Ishikawa (cell line): ENCODE measurements around the gene PDLIM1.

ENCODE experiments used
- CEBPB ChIP-seq: IDR thresholded peaks from 2 replicates; pipeline ENCODE4 v1.6.1; 2012
- CREB1 ChIP-seq: IDR thresholded peaks from 2 replicates; pipeline ENCODE4 v1.6.1; 2012; ENCODE audit warnings: low read depth
- EGR1 ChIP-seq: IDR thresholded peaks from 2 replicates; pipeline ENCODE4 v1.6.1; 2012
- EP300 ChIP-seq: IDR thresholded peaks from 2 replicates; pipeline ENCODE4 v1.6.1; 2012; ENCODE audit warnings: borderline replicate concordance
- FOXM1 ChIP-seq: IDR thresholded peaks from 2 replicates; pipeline ENCODE4 v1.6.1; 2012; ENCODE audit warnings: low read depth, borderline replicate concordance
- NFIC ChIP-seq: IDR thresholded peaks from 2 replicates; pipeline ENCODE4 v1.6.1; 2012
- RAD21 ChIP-seq: IDR thresholded peaks from 2 replicates; pipeline ENCODE4 v1.6.1; 2012; ENCODE audit warnings: low read depth
- TAF1 ChIP-seq: IDR thresholded peaks from 2 replicates; pipeline ENCODE4 v1.6.1; 2012; ENCODE audit warnings: low read depth, mild to moderate bottlenecking
- TCF12 ChIP-seq: IDR thresholded peaks from 2 replicates; pipeline ENCODE4 v1.6.1; 2012; ENCODE audit warnings: low read depth
- TEAD4 ChIP-seq: IDR thresholded peaks from 2 replicates; pipeline ENCODE4 v1.6.1; 2012
- YY1 ChIP-seq: IDR thresholded peaks from 2 replicates; pipeline ENCODE4 v1.6.1; 2012; ENCODE audit warnings: low read depth
- ZBTB7A ChIP-seq: IDR thresholded peaks from 2 replicates; pipeline ENCODE4 v1.6.1; 2012; ENCODE audit warnings: low read depth
- TF ChIP-seq, protein P1 (sequence below): IDR thresholded peaks from 2 replicates; pipeline ENCODE4 v1.6.1; 2012; ENCODE audit warnings: low read depth, mild to moderate bottlenecking
- TF ChIP-seq, protein P2 (sequence below): IDR thresholded peaks from 2 replicates; pipeline ENCODE4 v1.6.1; 2012
- TF ChIP-seq, protein P3 (sequence below): IDR thresholded peaks from 2 replicates; pipeline ENCODE4 v1.6.1; 2012

PDLIM1 gene

DNA sequence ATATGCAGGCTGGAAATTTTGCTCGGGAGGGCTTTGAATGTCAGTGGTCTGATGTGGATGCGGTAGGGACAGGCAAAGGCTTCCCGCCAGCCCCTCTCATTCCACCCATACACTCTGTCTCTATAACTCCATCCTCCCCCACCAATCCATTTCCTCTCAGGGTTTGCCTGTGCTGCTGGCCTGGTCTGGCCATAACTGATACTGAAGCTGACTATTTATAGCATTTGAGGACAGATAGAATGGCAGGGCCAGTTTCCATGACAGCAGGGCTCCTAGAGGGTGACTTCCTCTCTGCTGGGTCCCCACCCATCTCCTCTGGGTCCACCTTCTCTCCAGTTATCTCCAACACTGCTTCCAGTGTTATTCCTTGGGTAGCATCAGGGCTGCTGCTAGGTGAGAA, 6.6 kb upstream of the PDLIM1 start:
- no peak for TF ChIP-seq FOXM1
- no peak for TF ChIP-seq CREB1
- TF ChIP-seq, protein P1, sequence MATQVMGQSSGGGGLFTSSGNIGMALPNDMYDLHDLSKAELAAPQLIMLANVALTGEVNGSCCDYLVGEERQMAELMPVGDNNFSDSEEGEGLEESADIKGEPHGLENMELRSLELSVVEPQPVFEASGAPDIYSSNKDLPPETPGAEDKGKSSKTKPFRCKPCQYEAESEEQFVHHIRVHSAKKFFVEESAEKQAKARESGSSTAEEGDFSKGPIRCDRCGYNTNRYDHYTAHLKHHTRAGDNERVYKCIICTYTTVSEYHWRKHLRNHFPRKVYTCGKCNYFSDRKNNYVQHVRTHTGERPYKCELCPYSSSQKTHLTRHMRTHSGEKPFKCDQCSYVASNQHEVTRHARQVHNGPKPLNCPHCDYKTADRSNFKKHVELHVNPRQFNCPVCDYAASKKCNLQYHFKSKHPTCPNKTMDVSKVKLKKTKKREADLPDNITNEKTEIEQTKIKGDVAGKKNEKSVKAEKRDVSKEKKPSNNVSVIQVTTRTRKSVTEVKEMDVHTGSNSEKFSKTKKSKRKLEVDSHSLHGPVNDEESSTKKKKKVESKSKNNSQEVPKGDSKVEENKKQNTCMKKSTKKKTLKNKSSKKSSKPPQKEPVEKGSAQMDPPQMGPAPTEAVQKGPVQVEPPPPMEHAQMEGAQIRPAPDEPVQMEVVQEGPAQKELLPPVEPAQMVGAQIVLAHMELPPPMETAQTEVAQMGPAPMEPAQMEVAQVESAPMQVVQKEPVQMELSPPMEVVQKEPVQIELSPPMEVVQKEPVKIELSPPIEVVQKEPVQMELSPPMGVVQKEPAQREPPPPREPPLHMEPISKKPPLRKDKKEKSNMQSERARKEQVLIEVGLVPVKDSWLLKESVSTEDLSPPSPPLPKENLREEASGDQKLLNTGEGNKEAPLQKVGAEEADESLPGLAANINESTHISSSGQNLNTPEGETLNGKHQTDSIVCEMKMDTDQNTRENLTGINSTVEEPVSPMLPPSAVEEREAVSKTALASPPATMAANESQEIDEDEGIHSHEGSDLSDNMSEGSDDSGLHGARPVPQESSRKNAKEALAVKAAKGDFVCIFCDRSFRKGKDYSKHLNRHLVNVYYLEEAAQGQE: no peak
- TF ChIP-seq EGR1: no peak
- TF ChIP-seq, protein P2, sequence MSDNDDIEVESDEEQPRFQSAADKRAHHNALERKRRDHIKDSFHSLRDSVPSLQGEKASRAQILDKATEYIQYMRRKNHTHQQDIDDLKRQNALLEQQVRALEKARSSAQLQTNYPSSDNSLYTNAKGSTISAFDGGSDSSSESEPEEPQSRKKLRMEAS: no peak
- no peak for TF ChIP-seq TEAD4
- TF ChIP-seq NFIC: no peak
- TF ChIP-seq YY1: no peak
- no peak for TF ChIP-seq ZBTB7A
- no peak for TF ChIP-seq RAD21
- TF ChIP-seq, protein P3, sequence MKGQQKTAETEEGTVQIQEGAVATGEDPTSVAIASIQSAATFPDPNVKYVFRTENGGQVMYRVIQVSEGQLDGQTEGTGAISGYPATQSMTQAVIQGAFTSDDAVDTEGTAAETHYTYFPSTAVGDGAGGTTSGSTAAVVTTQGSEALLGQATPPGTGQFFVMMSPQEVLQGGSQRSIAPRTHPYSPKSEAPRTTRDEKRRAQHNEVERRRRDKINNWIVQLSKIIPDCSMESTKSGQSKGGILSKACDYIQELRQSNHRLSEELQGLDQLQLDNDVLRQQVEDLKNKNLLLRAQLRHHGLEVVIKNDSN: no peak
- TF ChIP-seq TAF1: no peak
- TF ChIP-seq CEBPB: no peak
- TF ChIP-seq EP300: no peak
- TF ChIP-seq TCF12: no peak

DNA sequence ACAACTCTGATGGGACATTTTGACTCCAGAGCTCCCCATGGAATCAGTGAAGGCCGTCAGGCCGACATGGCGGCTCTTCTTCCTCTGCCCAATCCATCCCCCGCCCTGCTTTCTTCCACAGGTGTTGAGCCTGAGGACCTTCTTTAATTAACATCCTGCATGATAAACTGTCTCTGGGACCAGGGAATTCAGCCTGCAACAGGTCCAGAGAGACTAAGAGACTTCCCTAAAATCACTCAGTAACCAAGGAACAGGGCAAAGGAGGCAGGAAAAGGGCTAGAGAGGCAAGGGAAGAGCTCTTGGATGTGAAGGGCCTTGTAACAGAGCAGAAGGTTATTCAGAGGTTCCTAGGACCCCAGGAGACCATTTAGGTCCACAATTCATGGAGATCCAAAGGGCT, 6.0 kb upstream of the PDLIM1 start:
- no peak for TF ChIP-seq CEBPB
- TF ChIP-seq, protein P1: no peak
- TF ChIP-seq CREB1: no peak
- no peak for TF ChIP-seq RAD21
- TF ChIP-seq EP300: no peak
- TF ChIP-seq NFIC: no peak
- TF ChIP-seq, protein P2: no peak
- no peak for TF ChIP-seq FOXM1
- TF ChIP-seq TAF1: no peak

DNA sequence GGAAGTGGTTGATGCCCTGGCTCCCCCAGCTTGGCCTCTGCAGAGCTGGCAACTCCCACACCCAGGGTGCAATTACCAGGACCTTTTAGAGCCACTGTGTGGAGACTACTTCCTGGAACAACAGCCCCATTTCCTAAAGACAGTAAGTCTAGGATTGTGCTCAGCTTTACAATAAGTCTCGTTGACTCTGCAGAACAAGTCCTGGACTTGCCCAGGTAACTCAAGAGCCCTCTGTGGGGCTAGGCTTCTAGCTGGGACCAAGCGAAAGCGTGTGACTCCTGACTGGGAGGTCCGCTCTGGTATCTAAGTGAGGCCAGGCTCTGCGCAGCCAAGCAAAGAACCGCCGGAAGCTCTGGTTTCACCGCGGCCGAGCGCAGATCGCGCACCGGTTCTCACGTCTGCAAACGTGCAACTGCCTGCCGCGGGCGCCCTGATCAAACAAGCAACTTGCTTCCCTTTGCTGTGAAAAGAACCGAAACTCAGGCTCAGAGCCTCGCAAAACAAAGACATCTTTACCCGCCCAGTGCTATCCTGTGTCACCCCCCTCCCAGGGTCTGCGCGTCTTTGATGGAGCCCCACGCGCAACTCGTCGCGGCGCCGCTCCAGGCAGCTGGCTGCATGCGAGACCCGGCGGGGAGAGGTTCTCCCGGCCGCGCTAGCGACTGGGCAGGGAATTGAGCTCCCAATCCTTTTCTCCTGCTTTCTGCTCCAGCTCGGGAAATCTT, 4.4 kb upstream of the PDLIM1 start:
- no peak for TF ChIP-seq EGR1
- TF ChIP-seq ZBTB7A: no peak
- TF ChIP-seq TCF12: no peak
- no peak for TF ChIP-seq TAF1
- no peak for TF ChIP-seq TEAD4
- TF ChIP-seq, protein P3: no peak

DNA sequence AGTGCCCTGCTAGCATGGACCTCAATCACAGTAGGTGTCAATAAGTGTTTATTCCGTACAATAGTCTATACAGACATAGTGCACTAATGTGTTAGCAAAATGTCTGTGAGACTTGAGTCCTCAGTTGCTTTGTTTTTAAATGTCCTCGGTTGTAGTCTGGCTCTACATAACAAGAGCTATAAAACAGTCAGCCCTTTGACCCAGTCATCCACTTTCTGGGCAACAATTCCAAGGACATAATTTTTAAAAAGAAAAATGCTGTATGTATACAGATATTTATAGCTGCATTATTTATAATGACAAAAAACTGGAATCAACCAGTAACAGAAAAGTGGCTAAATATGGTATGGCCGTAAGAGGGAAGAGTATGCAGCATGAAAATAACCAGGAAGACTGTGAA, 2.8 kb upstream of the PDLIM1 start:
- no peak for TF ChIP-seq CEBPB
- TF ChIP-seq, protein P1: no peak
- no peak for TF ChIP-seq RAD21
- TF ChIP-seq NFIC: no peak
- TF ChIP-seq TCF12: no peak
- TF ChIP-seq EP300: no peak
- no peak for TF ChIP-seq TEAD4
- TF ChIP-seq ZBTB7A: no peak
